ENCODE data around the gene TRIM3.

Gene TRIM3

DNA sequence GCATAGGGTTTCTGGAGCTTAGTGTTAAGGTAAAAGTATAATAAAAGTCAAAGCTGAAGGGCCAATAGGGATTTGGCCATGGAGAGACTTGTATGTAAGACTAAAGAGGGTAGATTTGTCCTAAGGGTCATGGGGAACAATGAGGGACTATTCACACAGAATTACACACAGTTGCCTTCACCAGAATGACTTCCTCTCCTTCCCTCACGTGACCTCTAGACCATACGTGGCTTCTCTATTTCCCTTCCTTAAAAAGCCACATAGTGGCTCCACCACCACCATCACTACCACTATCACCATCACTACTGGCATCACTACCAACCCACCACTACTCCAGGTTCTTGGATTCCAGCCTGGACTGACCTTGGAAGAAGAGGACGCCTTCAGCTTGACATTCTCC, 35.7 kb downstream of the TRIM3 start:
- no peak for DNase-seq (ENCODE audit: low read depth, low spot score)

DNA sequence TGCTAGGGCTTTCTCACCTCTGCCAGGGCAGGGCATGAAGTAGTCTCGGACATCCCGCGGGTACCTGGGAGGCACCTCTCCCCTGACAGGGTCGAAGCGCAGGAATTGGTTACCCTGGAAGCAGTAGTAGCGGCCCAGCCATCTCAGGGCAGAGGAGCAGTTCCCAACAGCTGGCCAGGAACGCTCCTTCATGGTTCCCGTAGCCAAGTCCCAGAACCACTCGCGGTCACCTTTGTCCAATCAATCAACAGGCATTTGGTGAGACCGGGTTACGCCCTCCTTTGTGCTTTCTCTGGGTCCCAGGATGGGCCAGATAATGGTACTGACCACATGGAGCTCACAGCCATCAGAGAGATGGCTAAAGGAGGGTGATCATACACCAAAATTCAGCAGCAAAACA, 36.3 kb downstream of the TRIM3 start:
- DNase-seq (ENCODE audit: low read depth, low spot score): no peak

DNA sequence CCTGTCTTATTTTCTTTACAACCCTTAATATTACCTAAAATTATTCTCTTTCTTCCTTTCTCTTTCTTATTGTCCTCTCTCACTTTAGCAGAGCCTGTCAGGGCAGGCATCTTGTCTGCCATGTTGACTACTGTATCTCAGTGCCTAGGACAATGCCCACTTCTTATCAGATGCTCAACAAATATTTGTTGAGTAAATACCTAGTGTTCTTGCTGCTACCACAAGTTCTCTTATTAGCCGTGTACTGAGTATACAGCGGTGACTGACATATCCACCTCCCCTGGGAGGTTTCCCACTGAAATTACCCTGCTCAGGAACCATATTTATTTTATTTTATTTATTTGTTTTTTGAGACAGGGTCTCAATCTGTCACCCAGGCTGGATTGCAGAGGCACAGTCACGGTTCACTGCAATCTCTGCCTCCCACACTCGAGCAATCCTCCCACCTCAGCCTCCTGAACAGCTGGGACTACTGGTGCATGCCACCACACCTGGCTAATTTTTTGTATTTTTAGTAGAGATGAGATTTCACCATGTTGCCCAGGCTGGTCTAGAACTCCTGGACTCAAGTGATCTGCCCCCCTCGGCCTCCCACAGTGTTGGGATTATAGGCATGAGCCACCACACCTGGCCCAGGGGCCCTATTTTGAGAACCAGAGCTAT, 39.6 kb downstream of the TRIM3 start:
- no peak for DNase-seq (ENCODE audit: low read depth, low spot score)

DNA sequence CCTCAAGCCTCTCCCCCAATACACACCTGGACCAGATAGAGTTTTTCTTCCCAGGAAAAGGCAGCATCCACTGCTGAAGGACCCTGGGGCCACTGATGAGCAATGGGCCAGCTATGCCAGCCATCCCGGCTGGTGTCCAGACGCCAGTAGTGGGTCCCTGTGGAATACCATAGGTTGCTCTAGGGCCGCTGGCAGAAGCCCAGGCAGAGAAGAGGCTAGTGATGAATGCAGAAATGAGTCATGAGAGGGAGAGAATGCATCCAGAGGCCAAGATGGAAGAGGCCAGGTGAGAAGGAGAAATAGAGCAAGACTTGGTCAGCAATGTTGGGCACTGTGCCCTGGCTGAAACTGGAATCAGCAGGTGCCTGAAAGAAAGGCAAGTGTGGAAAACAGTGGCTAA, 41.9 kb downstream of the TRIM3 start:
- no peak for DNase-seq (ENCODE audit: low read depth, low spot score)

DNA sequence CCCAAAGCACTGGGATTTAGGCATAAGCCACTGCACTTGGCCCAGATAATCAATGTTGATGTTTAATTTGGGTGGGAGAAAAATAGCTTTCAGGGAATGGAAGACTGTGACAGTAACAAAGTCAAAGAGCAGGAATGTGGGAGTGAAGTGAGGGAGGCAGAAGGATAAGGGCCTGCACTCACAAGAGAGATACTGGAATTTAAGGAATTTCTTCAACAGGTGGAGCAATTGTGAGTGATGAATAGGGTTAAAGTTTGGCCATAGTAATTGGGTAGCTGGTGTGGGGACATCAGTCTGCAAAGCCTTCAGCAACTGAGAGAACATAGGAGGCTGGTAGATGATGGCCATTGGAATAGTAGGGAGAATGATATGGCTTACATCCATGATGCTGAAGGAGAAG, 46.2 kb downstream of the TRIM3 start:
- peak; percentile 35 for DNase-seq (ENCODE audit: low read depth, low spot score)

DNA sequence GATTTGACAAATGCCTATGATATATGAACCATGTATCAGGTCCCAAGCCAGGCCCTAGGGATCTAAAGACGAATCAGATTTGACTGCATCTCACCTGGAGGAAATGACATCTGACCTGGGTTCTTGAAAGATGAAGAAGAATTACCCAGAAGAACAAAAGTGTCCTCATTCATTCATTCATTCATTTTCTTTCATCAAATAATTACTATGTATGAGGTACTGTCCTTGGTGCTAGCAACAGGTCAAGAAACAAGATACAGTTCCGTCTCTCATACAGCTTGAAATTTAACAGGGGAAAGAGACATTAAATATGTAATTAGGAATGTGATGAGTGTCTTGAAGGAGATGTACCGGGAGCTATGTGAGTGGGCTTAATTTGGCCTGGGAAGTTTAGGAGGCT, 53.1 kb downstream of the TRIM3 start:
- DNase-seq (ENCODE audit: low read depth, low spot score): no peak

DNA sequence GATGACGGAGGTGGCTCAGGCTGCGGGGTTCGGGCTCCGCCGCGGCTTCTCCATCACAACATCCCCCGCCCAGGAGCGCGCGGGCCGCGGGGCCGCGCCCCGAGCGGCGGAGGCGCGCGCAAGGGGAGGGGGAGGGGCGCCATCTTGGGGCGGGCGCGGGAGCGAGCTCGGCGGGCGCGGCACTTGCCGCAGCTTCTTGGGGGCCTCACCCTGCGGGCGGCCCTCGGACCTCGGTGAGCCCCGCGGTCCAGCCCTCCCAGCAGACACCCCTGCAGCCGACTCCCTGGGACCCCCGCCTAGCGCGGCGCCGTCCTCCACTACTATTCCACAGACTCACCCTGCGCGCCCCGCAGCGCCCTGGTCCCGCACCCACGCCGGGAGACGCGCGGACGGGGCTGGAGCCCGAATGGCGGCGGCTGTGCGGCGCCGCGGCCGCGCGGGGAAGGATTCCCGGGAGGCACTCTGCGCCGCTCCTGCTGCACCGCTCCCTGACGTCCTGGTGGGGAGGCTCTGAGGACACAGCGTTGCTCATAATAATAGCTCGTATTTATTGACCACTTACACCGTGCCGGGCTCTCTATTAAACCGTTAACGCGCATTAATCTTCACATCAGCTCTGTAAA, 54.6 kb downstream of the TRIM3 start, which contains the start of gene APBB1:
Gene APBB1, minus strand, starts transcription at position 86 of the 623 bp plus-strand sequence. CDS start 7,747 bp downstream, outside the sequence.
- DNase-seq (ENCODE audit: low read depth, low spot score): no peak

DNA sequence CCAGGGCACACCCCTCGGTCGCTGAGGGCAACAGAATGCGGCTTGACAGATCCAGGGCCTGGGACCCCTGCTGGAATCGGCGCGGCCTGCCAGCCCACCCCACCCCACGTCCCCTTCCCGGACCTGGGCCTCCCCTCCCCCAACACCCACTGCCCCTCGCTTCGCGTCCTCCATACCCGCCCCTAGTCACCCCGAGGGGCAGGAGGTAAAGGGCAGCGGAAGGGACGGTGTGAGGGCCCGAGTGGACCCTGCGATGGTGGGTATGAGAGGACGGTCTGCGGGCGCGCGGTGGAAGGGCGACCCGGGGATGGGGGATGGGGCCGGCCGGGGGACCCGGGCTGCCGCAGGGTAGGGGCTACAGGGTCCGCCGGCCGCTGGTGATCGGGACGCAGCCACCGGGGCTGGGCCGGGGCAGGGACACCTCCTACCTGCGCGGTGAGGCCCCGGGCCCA, 55.2 kb downstream of the TRIM3 start:
- no peak for DNase-seq (ENCODE audit: low read depth, low spot score)

DNA sequence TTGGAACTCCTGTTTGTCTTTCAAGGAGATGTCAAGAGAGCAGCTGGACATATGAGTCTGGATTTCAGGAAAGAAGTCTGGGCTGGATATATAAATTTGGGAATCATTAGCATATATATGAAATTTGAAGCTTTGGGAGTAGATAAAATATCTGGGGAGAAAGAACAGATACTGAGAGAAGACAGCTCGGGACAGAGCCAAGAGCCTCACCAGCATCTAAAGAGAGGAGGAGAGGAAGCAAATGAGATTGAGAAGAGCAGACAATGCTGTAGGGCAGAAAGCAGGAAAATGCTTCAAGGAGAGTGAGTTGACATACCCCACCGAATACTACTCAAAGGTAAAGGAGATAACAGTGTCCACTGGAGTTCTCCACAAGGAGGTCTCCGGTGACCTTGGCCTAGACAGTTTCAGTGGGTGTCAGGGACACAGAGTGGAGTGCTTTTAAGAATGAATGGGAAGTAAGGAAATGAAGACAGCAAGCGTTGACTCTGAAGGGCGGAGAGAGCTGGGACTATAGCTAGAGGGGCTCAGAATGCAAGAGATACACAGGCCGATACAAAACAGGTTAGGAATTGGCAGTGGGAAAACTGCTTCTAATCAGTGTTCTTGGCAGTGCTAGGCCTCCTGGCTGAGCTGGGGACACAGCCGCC, 55.7 kb downstream of the TRIM3 start:
- DNase-seq (ENCODE audit: low read depth, low spot score): no peak

DNA sequence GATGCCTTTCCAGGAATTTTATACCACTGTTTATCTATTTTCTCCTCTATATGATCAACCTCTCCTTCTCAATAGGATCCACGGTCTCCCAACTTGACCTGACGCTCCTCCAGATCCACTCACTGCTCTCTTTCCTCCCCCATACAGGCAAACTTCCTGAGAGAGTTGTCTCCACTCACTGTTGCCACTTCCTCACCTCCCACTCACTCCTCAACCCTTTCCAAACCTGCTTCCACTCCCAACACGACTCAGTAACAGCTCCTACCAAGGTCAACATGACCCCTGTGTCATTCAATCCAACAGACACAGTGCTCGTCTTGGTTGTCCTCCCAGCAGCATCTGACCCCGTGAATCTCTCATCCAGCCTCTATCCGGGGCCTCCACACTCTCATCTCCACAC, 57.9 kb downstream of the TRIM3 start:
- no peak for DNase-seq (ENCODE audit: low read depth, low spot score)

DNA sequence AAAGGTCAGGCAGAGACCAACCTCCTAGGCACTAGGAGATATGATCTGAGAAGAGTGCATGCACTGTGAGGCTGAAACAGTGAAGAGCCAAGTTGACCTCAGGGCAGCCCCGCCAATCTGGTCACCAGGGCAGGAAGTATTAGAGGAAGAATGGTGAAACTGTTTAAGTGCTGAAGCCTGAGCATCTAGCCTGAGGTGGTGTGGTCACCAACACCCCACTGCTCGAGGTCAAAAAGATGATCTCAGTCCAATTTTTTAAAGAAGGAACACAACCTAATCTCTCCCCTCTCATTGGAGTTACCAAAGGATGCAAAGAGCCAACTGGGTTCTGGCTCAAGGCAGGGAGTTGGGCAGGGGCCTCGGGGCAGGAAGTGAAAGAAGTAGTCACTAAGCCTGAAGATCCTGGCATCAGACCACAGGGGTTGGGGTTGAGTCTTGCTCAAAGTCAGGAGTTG, 58.8 kb downstream of the TRIM3 start:
- no peak for DNase-seq (ENCODE audit: low read depth, low spot score)

DNA sequence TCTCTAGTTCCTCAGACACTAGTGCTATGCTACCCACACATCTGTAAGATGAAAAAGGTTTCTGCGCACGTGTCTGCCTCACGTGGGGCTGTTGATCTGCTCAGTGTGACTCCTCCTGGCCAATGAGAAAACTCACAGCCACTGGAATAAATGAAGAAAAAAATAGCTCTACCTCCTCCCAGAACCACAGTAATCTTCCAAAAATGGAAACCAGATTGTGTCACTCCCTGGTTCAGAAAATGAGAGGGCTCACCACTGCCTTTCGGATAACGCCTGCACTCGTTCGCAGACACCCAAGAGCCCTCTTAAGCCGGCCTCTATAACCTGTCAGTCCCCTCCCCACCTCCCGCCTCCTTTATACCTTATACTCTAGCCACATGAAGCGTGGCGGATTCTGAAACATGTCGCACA, 59.9 kb downstream of the TRIM3 start:
- DNase-seq (ENCODE audit: low read depth, low spot score): no peak

DNA sequence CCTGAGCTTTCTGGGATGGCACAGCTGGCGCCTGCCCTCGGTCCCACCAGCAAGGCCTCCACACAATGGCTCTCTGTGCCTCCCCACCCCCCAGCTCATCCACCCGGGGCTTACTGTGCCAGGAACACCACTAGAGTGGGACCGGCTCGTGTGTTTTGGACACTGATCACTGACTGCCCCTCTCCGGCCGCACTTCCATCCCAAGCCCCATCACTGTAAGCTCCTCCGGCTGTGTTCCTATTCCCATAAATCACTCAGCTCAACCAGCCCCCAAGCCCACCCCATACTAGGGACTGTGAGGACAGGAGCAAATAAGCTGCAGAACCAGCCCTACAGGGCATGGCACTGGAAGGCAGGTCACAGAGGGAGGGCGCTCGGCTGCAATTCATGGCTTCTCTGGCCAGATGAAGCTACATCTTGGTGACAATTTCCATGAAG, 62.1 kb downstream of the TRIM3 start:
- no peak for DNase-seq (ENCODE audit: low read depth, low spot score)

DNA sequence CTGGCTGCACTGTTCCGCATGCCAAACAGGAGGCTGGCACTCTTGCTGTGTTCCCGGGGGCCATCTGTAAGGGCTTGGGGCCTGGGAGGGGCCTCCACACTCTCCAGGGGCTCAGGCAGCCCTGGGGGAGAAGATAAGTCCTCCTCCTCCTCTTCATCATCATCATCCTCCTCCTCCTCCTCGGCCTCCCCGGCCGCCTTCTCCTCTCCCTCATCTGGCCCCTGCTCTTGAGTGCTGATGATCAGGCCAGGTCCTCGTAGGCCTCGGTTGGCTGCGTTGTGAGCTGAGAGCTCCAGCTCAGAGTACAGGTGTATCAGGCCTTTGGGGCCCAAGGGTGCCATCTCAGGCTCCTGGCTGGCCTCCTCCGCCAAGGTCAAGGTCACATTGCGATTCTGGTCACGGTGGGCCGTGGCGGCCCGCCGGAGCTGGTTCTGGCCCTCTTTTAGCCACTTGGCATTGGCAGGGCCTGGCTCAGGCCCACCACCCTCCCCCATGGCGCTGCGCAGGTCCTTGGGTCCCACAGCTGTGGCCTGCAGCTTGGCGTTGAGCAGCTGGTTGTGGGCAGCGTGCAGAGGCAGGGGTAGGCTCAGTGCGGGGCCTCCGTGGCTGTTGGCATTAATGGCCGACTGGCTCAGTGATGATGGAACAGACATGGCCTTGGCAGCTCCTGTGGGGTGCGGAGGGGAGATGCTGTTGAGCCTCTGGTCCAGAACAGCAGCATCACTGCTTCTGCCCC, 62.9 kb downstream of the TRIM3 start:
- DNase-seq (ENCODE audit: low read depth, low spot score): no peak

DNA sequence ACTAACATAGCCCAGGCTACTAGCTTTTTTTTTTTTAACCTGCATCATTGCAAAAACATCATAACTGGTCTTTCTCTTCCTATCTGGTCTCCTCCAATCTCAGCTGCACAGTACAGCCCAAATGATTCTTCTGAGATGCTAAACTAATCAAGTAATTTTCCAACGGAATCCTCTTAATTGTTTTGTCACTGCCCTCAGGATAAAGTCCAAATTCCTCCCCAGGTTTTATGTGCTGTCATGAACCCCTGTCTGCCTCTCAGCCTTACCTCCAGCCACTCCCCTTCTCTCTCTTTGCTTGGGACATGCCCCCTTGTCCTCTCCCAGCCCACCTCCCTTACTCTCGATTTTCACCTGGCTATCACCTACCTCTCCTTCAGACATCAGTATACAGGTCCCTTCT, 67.4 kb downstream of the TRIM3 start:
- no peak for DNase-seq (ENCODE audit: low read depth, low spot score)

DNA sequence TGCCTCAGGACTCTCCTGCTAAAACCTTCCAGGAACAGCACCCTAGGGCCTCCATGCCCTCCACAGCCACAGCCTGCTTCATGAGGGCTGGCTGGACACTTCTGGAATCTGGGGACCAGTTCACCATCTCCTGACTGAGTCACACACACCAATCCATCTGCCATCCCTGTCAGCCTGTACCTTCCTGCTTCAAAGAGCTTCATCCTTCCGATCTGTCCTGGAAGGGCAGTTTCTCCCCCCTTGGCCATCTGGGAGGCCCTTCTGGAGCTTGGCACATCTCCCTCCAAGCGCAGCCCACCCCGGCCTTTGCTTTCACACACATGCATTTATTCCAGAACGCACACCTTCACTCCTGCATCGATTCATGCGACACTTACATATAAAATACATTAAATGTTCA, 67.9 kb downstream of the TRIM3 start:
- DNase-seq (ENCODE audit: low read depth, low spot score): no peak

DNA sequence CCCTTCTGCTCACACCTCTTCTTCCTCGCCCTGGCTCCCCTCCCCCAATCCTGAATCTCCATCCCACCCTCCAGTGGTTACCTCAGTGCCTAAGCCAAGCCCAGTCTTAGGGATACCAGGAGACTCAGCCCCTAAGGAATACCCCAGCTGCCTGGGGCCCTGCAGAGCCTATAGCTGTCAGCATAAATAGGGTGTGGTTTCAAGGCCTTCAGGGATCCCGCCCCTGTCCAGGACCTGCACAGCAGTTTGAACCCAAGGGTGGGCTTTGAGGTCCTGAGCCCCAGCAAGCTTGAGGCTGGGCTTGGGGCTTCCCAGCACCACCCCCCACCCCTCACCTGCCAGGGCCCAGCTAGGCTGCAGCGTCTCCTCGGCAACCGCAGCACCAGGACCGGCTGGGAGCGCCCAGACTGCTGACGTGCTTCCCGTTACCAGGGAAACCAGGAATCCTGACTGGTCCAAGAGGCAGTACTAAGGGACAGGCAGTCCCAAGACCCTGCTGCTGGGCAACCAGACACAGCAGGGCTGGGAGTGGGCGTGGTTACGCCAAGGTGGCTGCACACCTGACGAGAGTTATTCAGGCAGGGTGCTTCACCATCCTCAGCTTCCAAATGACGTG, 68.6 kb downstream of the TRIM3 start:
- DNase-seq (ENCODE audit: low read depth, low spot score): peak; percentile 75

DNA sequence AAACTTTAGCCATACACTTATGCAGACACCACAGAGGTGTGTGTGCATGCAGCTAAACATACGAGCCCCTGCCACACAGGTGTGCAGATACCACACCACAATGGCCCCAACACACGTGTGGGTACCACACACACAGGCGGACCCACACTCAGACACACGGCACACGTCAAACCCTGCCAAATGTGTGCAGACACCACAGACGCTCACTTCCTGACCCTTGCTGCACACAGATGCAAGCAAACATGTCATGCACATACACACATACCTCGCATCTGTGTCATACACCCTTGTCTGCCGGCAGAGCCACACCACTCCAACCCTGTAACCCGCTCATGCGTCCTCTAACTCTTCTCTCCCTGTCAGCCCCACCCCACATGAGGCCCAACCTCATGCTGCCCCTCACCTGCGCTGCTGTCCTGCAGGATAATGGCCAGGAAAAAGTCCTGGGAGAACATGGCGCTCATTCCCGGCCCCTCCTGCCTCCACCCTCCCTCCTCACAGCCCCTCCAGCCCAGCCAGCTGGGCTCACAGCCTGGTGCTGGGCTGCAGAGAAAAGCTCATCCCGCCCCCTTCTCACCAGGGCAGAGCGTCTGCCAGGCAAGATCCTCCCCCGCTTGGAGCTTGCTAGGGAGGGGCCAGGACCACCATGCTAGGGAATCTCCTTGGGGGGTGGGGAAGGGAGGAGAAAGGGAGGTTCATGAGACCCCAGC, 69.2 kb downstream of the TRIM3 start:
- DNase-seq (ENCODE audit: low read depth, low spot score): no peak

DNA sequence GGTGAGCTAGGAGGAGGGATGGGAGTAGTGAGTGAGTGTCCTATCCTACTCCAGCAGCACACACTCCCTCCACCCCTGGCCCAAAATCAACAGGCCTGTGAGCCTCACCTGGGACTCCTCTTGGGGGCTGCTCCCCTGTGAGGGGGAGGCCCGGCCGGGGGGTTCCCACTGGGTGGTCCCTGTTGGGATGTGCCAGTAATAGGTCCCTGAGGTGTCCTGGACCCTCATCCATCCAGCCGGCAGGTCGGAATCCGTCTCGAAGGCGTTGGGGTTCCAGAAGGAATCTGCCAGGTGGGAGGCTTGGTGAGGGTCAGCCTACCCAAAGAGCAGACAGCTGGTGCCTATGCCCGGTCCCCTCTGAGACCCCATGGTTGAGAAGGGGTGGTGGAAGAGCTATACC, 70.2 kb downstream of the TRIM3 start:
- no peak for DNase-seq (ENCODE audit: low read depth, low spot score)

DNA sequence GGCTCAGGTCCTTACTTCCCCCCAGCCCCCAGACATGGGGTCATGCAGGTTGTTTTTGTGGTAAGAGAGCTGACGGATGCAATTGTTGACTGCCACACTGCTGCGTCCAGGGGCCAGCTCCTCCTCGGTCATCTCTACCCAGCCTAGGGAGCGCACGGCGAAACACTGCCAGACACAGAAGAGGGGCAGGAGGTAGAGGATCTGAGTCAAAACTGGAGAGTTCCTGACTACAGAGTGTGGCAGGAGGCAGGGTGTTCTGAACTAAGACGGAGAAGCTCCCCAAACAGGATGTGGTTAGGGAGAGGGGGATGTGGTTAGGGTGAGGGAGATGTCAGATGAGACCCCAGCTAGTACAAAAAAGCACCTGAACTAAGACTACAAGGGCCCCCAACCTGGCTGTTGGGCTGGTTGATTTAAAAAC, 71.2 kb downstream of the TRIM3 start:
- DNase-seq (ENCODE audit: low read depth, low spot score): no peak

DNA sequence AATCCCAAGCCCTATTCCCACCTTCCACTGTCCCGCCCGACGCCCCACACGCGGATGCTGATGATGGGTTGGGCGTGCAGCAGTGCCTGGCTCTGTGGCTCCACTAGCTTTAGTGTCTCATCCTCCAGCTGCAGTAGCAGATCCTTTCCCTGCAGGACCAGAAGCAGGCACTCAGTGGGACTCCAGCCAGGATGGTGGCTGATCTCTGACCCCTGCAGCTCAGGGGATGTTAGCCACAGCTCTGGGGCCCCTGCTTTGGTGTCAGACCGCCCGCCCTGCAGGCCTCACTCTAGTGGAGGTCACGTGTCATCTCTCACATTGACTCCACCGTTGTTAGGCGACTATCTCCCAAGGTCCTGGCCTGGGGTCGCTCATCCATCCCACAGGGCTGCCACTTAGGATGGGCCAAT, 71.7 kb downstream of the TRIM3 start:
- no peak for DNase-seq (ENCODE audit: low read depth, low spot score)

All from iPS DF 19.7 (cell line).